Bone marrow (tissue), 2 donors: ENCODE measurements around the gene UBE2L5.

Experiments
- DNase-seq, 2 donors: peaks; one replicate each; lab custom pipeline; 2025; lab: John Stamatoyannopoulos, UW

The UBE2L5 gene

GRCh38 chr13:30406779-30407416, 15.4 kb upstream of the UBE2L5 start:
- DNase-seq: no peak

DNA sequence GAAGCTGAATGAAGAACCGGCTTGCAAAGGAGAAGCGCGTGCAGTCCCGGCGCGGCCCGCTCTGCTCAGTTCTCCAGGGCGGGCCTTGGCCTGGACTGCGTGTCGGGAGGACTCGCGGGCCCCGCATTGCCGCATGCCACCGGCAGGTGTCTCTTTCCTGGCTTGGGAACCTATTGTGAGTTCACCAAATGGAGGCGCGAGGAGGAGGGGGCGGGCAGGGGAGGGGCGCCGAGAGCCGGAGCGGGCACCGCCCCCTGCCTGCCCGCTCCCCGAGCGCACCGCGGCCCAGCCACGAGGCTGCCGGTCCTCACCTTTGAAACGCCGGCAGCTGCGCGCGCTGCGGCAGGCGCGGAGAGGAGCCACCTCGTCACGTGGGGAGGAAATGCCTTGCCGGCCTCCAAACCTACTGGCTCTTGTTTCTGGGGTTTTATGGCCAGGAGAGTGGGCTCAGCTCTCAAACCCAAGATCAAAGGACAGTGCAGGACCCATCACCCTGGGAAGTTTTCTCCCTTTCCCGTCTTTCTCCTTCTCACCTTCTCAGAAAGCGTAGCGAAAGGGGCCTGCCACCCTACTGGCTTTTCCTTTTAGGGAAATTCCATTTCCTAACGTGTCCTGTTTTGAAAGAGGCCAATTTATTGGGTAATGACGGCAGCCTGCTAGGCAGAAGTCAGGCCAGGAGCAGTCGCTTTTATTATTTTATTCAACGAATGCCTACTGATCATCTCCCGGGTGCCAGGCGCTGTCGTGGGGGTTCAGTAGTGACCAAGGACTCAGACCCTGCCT, 13.8 kb upstream of the UBE2L5 start:
- peak; percentile 72 to 88 for DNase-seq

- no peak for DNase-seq
These were observed 12.2 kb upstream of the UBE2L5 start for GRCh38 chr13:30409886-30410704.

DNA sequence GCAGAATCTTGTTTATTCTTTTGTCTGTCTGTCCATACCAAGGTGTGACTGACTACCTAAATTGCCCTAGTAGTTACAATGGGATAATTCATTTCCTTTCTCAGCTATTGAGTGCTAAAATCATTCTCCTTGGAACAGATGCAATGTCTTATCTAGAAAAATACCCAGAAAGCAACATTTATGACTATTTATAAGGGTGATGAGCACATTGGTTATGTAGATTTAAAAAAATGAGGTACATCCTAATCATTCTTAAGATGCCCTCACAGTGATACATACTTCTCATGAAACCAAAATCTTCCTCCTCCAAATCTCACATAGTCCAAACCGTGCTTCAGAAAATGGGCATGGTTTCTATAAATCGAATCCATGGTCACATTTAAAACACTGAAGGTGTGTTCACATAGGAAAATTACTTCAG, 11.6 kb upstream of the UBE2L5 start:
- DNase-seq: no peak

- DNase-seq: no peak
These were observed 9.9 kb upstream of the UBE2L5 start for GRCh38 chr13:30412346-30412745.

GRCh38 chr13:30413842-30414241, 8.5 kb upstream of the UBE2L5 start:
- DNase-seq: peak in 1 of 2 donors; percentile 26

DNA sequence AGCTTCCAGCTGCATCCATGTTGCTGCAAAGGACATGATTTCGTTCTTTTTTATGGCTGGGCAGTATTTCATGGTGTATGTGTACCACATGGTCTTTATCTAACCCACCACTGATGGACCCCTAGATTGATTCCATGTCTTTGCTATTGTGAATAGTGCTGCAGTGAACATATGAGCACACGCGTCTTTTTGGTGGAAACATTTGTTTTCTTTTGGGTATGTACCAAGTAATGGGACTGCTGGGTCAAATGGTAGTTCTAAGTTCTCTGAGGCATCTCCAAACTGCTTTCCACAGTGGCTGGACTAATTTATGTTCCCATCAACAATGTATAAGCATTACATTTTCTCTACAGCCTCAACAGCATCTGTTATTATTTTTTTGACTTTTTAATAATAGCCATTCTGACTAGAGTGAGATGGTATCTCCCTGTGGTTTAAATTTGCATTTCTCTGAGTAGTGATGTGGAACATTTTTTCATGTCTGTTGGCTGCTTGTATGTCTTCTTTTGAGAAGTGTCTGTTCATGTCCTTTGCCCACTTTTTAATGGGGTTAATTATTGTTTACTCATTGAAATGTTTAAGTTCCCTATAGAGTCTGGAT, 6.8 kb upstream of the UBE2L5 start:
- no peak for DNase-seq

- no peak for DNase-seq
These were observed 5.8 kb upstream of the UBE2L5 start for GRCh38 chr13:30416471-30416870.

- no peak for DNase-seq
These were observed 4.1 kb upstream of the UBE2L5 start for GRCh38 chr13:30418075-30418716.

GRCh38 chr13:30418717-30419459, 3.4 kb upstream of the UBE2L5 start:
- no peak for DNase-seq

DNA sequence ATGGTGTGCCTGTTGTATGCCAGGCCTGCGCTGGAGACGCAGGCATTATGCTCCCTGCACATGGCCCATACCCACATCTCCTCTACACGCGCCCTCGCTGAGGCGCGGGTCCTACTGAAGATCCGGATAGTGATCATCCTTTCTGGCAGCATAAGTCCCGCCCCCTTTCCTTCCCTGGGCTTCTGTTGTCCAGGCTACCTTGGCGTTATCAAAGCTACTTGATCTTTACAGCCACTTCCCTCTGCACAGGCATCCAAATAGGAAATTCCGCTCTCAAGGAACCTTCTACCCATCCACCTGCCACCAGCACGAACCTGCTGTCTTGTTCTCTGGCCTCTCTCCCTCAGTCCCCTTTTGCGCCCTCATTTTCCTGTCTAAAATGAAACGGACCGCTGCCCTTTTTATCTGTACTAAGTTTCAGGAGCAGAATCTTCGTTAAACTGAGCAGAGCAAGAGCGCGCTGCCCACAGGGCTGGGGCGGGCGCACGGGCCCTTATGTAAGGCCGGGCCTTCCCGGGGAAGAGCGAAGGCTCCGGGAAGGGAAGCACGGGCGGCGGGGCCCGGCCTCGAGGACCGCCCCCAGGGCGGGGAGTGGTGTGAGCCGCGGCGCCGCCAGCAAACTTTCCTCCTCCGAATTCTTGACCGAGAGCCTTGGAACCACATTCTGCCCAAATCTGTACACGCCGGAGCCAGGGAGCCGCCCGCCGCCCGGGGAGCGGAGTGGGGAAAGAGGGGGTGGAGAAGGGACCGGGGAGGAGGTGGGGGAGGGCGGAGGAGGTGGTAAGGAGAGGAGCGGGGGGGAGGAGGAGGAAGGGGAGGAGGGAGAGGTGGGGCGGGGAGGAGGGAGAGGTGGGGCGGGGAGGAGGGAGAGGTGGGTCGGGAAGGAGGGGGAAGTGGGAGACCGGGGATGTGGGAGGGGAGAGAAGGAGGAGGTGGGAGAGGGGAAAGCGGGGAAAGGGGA, 920 bp upstream of the UBE2L5 start:
- DNase-seq: peak; percentile 47 to 59

DNA sequence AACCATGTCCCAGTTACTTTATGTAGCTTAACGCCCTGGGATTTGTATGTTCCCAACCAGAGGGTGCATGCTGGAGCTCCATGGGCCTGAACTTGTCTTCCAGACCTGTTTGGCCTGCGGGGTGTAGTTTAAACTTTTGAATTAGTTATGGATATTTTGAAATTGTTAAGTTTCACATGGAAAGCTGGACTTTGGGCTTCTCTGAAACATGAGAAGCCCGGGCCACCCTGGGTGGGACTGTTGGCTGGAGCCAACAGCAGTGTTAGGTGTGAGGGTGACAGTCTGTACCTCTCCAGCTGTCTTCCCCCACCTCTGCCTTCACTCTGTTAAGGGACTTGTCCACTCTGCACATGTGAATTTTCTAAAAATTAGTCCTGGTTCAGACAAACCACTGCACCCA, 1.6 kb downstream of the UBE2L5 start:
- no peak for DNase-seq

DNA sequence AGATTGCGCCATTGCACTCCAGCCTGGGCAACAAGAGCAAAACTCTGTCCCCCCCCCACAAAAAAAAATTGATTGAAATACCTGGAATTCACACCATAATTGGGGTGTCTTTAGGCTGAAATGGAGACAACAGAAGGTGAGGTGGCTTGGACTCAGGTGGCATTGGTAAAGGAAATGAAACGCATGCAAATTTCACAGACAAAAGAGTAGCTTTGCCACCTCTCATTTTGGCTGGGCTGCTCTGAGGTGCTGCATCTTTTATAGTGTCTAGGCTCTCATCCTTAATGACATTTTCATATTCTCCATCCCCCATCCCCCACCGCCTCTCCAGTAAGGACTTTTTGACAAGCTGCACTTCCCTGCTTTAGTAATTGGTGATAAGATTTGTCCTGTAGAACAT, 6.9 kb downstream of the UBE2L5 start:
- no peak for DNase-seq

- DNase-seq: peak in 1 of 2 donors; percentile 94
These were observed 7.7 kb downstream of the UBE2L5 start for GRCh38 chr13:30429721-30430694.

DNA sequence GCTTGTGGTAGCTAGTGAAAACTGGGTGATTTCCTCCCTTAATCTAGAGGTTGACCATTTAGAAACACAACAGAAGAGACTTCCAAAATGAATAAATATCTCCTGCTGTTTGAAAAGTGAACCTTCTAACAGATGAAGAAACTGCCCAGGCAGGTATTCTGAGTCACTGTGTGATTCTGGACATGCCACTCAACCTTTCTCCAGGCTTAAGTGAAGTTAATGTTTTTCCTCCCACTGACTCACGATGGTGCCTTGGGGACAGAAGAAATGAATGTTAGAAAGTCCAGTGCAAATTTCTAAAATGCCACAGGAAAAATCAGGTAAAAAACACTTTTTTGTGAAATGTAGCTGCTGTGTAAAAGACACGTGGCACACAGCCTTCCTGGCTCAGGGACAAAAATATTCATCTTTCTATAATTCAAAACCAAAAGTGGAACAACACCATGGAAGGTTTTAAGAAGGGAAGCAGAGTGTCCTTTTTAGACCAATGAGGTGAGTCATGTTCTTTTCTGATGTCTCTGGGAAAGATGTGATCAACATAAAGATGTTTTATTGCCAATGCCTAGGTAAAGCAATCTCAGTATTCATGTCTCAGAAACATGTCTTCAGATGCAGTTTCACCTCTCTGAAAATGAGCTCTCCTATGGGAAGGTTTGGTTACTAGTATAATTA, 9.1 kb downstream of the UBE2L5 start:
- DNase-seq: peak in 1 of 2 donors; percentile 39

GRCh38 chr13:30435911-30436451, 13.7 kb downstream of the UBE2L5 start:
- DNase-seq: no peak

DNA sequence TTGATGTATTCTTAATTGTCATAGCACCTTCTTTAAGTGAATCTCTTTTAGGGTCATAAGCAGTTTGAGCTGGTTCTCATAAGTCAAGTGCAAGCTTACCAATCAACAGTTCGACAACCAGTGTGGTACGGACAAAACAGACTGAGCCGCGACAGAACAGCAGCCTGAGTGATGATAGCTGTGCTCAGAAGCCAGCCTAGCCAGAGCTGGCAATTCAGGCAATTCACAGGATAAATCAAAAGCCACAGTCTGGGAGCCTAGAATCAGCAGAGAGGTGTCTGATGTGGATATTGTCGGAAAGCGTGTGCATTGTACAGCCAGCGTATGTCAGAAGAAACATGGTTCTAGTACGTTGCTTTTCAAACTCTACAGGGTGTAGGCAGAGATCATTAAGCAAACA, 14.9 kb downstream of the UBE2L5 start:
- DNase-seq: no peak

- no peak for DNase-seq
These were observed 16.0 kb downstream of the UBE2L5 start for GRCh38 chr13:30438286-30438685.
